Posterior cingulate gyrus (tissue), 11 donors: Measurements from ENCODE around the gene HTT.
"Not testable (repeated sequence)": the region's sequence is repeated elsewhere in the genome, so short reads cannot be mapped to it uniquely, and the experiment has no call there.

Source experiments
- DNase-seq, 10 donors: peaks; one replicate each; pipeline versions ENCODE4 v3.0.0 to v3.0.0-alpha.2; 2020 to 2021; ENCODE audit warnings: mixed read lengths in 3 of 10
- intact Hi-C: fragments of 100-400 bp; cut with DNase I; formaldehyde crosslinking; loops from one replicate; pipeline ENCODE4 v1.15.1; 2023

The HTT gene

GRCh38 chr4:3075652-3075981 lies 1.1 kb downstream of the HTT start:
- no peak for DNase-seq
- intact Hi-C loops: no loop called here

- intact Hi-C loops: no loop called here
- DNase-seq: no peak
Observed at GRCh38 chr4:3077796-3078195, 3.3 kb downstream of the HTT start.

- intact Hi-C loops: no loop called here
- no peak for DNase-seq
Observed at GRCh38 chr4:3079694-3080123, 5.2 kb downstream of the HTT start.

DNA sequence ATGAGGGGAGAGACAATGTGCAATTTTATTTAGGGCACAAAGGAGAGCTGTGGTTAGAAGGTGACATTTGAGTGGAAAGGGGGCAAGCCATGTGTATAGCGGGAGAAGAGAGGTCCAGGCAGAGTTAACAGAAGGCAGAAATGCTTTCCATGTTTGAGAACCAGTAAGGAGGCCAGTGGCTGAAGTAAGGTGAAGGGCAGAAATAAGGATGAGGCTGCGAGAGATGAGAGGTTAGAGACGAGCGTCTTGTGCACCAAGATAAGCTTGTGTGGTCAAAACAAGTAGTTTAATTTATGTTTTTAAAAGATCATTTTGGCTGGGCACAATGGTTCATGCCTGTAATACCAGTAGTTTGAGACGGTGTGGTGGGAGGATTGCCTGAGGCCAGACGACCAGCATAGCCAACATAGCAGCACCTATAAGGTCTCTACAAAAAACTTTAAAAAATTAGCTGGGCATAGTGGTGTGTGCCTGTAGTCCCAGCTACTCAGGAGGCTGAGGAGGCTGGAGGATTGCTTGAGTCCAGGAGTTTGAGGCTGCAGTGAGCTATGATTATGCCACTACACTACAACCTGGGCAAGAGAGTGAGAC lies 8.5 kb downstream of the HTT start:
- intact Hi-C loops: no loop called here
- no peak for DNase-seq

- intact Hi-C loops: no loop called here
- no peak for DNase-seq
Observed at GRCh38 chr4:3083732-3084131, 9.3 kb downstream of the HTT start.

GRCh38 chr4:3085948-3086670 lies 11.6 kb downstream of the HTT start:
- intact Hi-C loops: no loop called here
- DNase-seq: no peak

DNA sequence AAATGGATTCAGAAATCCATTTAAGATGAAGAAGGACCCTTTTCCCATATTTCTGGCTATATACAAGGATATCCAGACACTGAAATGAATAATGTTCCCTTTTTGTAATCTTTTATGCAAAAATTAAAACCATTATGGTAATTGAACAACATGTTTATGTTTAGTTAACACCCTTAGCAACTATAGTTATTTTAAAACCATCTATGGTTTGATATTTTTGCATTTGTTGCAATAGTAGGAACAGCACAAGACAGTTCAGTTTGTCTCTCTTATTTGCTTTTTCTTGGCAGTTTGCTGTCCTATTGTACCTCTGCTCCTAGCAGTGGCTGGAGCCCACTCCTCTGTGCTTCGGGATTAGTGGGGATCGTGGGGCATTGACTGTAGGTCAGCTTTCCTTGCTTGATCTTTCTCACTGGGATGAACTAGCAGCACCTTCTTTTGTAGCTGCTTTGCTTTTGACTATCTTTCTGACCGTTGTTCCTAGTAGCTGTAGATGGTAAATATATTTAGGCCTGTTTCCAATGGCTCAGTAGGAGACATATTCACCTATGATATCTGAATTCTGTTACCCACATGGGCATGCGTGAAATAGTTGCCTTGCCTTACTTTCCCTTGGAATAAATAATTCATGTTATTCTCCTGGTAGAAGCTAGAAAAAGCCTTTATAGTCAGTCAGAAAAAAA lies 12.8 kb downstream of the HTT start:
- DNase-seq: no peak
- intact Hi-C loops: no loop called here

DNA sequence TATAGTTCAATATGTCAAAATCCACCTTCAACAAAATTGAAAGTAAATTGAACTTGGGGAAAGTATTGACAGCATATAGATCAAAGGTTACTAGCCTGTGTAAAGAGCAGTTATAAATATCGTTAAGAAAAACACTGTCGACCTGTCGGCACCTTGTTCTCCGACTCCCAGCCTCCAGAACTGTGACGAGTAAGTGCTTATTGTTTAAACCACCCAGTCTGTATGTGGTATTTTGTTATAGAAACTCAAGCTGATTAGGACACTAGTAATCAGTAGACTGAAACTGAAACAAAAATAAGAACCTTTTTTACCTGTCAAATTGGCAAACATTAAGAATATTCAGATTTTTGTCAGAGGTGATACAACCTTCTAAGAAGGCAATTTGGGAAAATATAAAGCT lies 17.0 kb downstream of the HTT start:
- no peak for DNase-seq
- intact Hi-C loops: no loop called here

DNA sequence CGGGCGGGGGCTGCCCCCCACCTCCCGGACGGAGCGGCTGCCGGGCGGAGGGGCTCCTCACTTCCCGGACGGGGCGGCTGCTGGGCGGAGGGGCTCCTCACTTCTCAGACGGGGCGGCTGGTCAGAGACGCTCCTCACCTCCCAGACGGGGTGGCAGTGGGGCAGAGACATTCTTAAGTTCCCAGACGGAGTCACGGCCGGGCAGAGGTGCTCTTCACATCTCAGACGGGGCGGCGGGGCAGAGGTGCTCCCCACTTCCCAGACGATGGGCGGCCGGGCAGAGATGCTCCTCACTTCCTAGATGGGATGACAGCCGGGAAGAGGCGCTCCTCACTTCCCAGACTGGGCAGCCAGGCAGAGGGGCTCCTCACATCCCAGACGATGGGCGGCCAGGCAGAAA lies 20.2 kb downstream of the HTT start:
- peak in 2 of 10 donors; percentile 44 to 72 for DNase-seq
- intact Hi-C loops: not testable (repeated sequence)

GRCh38 chr4:3096202-3096601 lies 21.7 kb downstream of the HTT start:
- intact Hi-C loops: no loop called here
- DNase-seq: no peak

GRCh38 chr4:3098346-3098745 lies 23.9 kb downstream of the HTT start:
- intact Hi-C loops: no loop called here
- no peak for DNase-seq

GRCh38 chr4:3106339-3107186 lies 32.1 kb downstream of the HTT start:
- DNase-seq: peak; percentile 78 to 98 (median 90)

GRCh38 chr4:3107271-3107670 lies 32.8 kb downstream of the HTT start:
- intact Hi-C loops: loop anchor here (2.0 to 10.0 kb wide), 2 partner anchors 30 to 338 kb away; partner anchors contain the start of gene HGFAC
- no peak for DNase-seq

More at GRCh38 chr4:3106339-3107186, 32.1 kb downstream of the HTT start:
- intact Hi-C loops: loop anchor here (2.0 to 10.0 kb wide), 2 partner anchors 30 to 338 kb away; partner anchors contain the start of gene HGFAC

DNA sequence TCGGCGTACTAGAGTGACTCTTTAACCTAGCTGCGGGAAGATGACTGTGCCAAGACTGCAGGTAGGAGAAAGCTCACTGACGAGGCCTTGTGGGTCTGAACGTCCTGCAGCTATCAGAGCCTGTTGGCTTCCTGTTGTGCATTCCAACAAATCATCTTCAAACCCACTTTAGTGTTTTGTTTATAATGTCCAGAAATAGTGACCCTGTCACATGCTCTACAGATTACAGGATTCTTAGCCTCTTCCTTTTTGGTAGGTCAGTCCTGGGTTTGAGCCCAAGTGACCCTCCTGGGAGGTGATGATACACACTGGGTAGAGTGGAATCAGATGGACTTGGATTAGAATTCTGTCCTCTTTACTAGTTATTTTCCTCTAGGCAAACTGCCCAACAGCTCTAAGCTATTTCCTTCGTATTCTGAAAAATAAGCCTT lies 33.2 kb downstream of the HTT start:
- intact Hi-C loops: loop anchor here (2.0 to 10.0 kb wide), 2 partner anchors 29 to 337 kb away; partner anchors contain the start of gene HGFAC

DNA sequence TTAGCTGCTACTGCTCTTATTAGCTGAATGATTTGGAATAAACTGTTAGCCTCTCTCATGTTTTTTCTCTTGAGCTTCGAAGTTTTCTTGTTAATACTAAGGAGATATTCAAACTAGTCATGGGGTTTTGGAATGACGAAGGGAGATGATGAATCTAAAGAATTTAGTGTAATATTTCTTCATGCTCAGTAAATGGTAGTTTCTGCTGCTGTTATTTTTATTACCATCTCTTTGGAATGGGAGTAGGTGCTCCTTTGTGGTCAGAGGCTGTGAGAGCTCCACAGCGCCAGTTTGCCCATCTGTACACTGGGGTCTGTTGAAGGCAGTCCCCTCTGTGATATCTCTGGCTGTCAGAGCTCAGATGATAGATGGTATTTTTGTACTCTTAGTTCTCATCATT lies 33.7 kb downstream of the HTT start:
- DNase-seq: no peak
- intact Hi-C loops: loop anchor here (10.0 kb wide), 1 partner anchor 337 kb away; the partner anchor contains the start of gene HGFAC

More for the DNA sequence above, 33.2 kb downstream of the HTT start:
- no peak for DNase-seq

DNA sequence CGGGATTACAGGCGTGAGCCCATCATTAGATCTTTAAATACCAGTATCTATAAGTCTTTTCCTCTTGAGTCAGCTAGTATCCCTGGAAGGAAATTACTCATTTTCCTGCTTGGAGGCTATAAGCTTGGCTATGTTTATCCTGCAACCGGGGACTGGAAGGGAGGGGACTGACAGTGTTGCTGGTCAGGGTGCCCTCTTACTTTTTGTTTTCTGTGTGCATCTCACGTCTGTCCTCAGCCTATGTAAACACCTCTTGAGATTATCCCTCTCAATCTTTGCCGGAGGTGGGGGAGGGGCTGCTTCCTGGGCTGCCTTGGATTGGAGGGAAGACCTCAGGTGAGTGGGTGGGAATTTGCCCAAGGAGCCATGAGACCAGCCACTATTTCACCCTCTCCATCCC lies 37.0 kb downstream of the HTT start:
- intact Hi-C loops: no loop called here
- DNase-seq: no peak

DNA sequence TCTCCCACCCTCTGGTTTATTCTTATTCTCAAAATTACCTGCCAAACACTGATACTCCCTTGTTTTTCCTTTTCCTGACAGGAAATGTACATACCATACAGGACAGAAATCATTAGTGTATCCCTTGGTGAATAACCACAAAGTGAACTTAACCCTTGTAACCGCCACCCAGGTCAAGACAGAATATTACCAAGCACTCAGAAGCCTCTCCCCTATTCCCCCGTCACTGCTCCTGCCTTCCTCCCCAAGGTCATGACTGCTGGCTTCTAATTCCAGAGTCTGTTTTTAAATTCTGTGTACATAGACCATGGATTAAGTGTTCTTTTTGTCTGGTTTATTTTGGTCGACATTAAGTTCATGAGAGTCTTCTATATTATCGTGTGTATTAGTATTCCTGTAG lies 37.7 kb downstream of the HTT start:
- intact Hi-C loops: no loop called here
- no peak for DNase-seq

DNA sequence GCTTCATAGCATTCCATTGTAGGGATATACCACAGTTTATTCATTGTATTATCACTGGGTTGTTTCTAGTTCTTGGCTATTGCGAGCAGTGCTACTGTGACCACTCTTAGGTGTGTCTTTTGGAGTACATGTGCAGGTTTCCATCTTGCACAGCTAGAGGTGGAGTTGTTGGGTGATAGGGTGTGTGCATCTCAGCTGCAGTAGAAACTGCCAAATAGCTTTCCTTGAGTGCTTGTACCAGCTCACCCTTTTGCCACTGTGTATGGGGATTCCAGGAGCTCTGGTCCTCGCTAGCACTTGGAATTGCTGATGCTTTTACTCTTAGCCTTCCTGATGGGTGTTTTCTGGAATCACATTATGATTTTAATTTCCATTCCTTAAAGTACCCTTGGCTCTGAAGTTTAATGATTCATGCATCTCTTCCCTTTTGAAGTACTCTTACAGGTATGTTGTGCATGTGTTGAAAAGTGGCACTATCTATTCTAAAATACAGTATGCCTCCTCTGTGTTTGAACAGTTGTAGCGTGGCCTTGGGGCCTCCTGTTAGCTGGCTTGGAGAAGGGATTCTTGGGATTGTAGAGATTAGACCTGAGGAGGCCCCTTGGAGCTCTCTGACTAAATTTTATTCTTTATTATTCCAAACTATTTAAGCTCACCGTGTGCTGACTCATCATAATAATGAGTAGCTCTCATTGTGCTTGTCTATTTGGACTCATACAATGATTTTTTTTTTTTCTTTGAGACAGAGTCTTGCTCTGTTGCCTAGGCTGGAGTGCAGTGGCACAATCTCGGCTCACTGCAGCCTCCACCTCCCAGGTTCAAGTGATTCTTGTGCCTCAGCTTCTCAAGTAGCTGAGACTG lies 38.4 kb downstream of the HTT start:
- DNase-seq: no peak
- intact Hi-C loops: no loop called here

DNA sequence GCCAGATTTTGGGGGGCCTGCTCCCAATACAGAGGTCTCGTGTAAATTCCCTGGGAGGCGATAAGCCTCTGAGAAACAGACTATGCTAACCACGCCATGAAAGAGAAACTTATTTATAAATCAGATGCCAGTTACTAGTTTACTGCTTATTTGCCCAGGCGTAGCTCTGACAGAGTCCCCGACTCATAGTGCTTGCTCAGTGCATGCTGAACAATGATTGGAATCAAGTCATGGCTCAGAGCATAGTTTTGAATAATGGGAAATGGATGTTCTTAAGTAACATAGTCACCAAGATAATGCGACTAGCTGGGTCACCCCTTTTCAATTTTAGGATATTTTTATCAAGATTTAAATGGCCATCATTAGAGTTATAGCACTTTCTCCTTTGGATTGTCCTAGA lies 39.9 kb downstream of the HTT start:
- no peak for DNase-seq
- intact Hi-C loops: no loop called here
